CD1c-positive myeloid dendritic cell (primary cell): ENCODE results near the gene ATP10A.

Source experiments
- DNase-seq: peaks from one replicate; pipeline ENCODE4 v3.0.0-alpha.2; 2016; ENCODE audit errors: extremely low spot score

Gene ATP10A

DNA sequence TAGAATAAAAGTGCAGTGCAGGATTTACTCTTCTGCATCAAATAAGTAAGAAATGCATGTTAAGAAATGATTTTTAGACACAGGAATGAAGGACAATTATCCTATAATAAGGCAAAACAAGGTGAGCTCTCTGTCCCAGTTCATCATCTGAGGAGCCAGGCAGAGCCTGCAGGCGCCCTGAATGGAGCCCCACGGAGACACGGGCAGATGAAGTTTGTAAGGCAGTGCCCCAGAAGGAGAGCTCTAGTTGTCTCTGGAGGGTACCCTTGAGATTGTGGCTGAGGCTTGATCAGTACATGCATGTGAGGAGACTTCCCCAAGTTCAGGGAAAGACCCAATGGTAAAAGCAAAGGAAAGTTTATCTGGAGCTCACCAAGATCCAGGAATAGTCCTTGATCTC, 50.3 kb downstream of the ATP10A start:
- no peak for DNase-seq

DNA sequence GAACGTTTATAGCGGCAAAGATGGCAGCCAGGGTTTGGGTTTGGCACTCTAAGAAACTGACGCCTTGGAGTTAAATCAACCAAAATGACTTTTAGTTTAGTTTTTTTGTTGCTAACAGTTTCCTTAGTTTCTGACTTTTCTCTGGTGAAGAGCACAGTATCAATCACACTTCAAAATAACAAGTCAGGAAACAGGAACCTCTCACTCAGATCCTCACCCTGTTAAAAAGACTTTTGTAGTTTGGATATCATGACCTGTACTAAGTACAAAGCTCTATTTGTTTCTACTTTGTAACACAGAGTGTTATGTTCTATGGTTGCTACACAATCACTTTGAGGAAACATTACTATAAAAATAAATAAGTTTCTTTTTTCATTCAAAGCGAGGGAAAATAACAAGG, 51.1 kb downstream of the ATP10A start:
- no peak for DNase-seq

DNA sequence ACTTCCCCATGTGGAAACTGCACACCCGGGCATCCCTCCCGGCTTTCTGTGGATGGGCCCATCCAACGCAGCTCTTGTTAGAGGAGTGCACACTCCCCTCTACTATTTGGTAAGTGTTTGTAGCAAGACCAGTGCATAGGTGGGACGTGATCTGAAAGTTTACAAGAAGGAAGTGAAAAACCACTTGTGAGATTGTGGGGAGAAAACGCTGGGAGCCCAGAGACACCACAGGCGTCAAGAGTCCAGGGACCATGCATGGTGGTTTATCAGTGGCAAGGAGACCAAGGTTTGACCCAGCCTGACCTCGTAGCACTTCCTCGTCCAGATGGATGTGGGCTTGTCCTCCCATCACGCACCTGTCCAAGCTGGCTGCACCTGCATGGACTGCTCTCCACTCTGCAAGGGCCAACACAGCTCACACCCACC, 51.6 kb downstream of the ATP10A start:
- peak; percentile 38 for DNase-seq

GRCh38 chr15:25810631-25811091, 52.5 kb downstream of the ATP10A start:
- no peak for DNase-seq

- no peak for DNase-seq
Observed at GRCh38 chr15:25810154-25810553, 53.0 kb downstream of the ATP10A start.

DNA sequence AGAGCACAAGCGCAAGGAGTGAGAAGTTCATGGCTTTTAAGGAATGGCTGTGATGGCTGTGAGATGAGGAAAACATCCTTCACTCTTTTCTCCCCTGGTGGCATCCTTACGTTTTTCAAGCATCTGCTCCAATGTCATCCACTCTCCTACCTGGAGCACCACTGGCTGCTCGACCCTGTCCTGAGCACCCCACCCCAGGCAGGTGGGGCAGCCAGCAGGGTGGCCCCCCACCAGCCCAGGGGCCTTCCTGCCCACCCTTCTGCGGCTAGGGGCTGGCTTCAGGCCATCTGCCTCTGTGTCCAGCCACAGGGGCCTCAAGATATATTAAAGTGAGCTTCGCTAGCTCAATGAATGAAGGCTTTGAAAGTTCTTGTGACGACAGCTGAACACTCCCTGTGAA, 56.1 kb downstream of the ATP10A start:
- DNase-seq: no peak

GRCh38 chr15:25805031-25805430, 58.1 kb downstream of the ATP10A start:
- no peak for DNase-seq

DNA sequence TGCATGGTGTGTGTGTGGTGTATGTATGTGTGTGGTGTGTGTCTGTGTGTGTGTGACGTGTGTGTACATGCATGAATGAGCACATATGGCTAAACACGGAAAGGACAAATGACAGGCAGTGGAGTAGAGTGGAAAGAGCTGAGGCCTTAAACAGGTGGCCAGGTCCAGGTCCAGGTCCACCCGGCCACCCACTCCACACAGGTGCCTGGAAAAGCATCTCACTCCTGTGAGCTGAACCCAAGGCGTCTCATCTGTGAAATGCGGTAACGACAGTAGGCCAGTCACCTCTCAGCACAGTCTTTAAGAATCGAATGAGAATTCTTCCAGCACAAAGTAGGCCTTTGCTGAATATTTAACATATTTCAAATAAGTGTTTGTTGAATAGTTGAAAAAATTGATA, 58.7 kb downstream of the ATP10A start:
- DNase-seq: no peak

DNA sequence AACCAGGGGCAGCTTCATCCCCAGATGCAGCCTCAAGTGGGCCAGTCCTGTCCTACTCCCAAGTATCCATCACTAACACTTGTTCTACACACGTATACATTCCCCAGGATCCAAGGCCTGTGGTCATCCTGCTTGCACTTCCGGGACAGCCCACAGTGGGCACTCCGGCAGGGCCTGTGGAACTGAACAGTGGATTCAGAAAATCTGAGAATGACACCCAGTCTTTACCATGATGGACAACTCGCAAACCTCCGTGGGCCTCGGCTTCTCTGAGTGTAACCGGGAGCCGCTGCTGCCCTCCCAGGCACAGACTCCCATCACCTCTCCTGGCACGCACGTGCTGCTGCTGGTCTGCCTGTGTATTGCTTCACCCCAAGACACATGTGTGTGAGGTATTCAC, 59.6 kb downstream of the ATP10A start:
- DNase-seq: no peak

- DNase-seq: no peak
Observed at GRCh38 chr15:25803036-25803435, 60.1 kb downstream of the ATP10A start.

DNA sequence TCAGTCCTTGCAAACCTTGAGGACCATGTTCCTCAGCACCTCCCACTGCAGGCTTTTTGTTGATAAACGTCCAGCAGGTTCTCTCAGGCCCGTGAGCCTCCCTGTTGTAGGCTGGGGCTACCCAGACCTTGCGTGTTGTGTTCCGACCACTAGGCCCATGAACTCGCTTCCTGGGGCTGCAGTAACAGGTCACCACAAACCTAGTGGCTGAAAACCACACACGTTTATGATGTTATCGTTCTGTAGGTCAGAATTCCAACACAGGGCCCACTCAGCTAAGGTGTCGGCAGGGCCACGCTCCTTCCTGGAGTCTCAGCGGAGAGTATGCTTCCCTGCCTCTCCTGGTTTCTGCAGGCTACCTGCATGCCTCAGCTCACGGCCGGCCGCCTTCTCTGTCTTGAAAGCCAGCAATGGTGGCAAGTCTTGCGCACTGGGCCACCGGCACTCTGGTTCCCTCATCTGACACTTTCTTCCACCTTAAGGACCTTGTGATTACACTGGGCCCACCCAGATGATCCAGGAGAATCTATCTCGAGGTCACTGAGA, 60.8 kb downstream of the ATP10A start:
- DNase-seq: no peak

DNA sequence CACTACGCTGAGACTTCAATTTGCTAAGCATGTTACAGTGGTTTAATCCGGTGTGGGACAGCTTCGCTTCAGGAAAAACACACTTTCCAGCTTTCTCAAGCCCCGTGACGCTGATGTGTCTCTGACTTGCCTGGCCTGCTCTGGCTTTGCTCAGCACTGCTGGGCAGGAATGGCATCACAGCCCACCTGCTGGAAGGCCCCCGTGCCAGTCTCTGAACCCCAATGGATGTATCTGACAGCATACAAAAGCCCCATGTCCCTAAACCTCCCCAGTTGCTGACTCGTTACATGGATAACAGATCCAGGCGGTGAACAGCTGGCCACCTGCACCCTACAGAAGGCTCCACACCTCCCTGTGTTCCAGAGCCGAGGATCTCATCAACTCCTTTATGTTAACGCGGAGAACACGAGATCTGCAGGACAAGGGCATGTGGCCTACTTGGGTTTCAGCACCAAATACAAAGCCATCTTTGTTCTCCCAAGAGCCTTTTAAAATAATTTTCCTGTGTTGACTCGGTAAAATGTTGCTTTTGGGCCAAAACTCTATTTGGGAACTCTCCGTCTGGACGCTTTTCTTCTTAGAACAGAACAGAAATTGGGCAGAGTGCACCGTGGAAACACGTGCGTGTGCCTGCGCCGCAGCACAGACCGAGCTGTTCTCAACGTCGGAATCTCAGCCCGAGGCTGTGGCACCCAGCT, 61.4 kb downstream of the ATP10A start:
- no peak for DNase-seq

- DNase-seq: no peak
Observed at GRCh38 chr15:25800761-25801515, 62.2 kb downstream of the ATP10A start.

DNA sequence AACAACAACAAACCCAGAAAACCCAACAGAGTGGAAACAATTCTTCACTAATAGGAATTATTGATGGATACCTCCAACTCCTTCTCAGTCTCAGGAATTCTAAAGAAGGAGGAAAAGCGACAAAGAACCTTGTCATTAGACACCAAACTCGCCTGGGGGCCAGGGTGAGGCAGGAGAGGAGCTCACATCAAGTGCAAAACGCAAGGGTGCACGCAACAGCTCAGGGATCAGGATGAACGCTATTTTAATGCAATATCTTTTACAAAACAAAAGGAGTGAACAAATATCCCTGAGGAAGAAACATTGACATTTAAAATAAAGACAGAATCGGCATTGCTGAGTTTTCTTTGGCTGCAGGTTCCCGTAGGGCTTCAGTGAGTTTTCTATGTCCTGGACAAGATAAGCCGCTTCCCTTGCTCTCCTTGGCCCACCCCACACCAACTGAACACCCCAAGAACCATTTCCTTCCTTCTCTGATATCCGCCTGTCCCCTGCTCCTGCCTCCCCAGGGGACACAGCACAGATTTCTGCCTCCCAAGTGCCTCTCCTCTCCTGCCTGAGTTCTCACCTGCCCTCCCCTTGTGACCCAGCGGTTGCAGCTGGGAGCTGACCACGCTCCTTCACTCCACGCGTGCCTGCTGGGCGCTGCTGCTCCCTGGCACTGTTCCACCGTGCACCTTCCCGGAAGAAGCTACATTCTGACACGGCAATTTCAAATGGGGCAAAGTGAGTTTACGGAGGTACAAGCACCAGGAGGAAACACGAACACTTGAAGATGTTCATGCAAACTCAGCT, 63.0 kb downstream of the ATP10A start:
- no peak for DNase-seq

DNA sequence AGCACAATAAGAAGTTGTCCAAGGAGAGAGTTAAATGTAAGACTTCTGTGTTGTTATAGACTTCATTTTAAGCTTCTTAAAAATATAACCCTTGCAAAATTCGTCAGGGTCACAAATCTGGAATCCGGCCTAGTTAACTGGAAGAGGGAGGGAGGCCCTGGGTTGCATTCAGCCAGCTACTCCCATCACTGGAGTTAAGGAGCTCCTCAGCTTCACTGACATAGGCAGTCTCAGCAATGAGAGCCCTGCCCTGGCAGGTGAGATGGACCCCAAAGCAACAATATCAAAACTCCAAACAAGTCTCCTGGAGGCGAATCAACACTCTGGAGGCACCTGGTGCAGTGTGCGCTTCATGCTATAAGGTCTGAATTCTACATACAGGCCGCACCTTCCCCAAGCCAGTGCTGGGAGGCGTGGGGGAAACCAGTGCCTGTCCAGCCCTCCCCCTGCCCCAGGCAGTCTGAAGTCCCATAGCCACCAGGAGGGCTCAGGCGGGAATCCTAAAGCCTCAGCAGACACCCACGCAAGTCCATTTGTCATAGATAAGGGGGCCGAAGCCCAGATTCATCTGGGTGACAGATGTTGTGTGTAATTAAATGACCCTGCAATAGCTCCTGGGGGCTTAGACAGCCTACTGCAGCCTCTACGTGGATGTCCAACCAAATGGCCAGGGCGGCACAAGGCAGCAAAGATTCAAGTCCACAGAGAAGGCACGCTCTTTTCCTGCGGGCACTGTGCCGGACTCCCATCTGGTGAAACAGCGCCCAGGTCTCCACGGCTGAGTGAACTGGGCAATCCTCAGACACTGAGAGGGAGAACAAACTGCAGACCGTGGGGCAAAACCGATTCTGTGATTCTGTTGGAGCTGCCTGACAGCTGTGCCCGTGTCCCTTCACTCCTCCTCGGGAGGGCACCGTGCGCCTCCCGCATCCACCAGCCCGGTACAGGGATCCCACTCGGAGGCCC, 64.9 kb downstream of the ATP10A start:
- no peak for DNase-seq

DNA sequence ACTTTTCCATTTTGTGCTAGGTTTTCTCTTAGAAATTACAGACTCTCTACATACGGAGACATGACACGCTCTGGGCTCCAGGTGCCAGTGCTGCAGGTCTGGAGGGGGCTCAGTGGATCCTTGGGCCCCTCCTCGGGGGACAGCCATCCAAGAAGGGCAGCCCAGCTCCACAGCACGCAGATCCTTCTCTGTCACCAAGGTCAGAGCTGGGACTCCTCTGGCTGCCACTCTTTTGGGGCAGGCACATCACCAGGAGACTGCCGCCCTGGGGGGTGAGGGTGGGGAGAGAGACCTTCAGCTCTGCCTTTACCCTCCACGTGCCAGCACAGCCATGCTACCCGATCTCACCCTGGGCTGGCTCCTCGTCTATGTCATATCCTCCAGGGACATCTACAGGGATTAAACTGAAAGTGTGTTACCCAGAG, 65.6 kb downstream of the ATP10A start:
- DNase-seq: no peak

GRCh38 chr15:25797035-25797434, 66.1 kb downstream of the ATP10A start:
- DNase-seq: no peak

GRCh38 chr15:25796395-25796794, 66.7 kb downstream of the ATP10A start:
- no peak for DNase-seq

DNA sequence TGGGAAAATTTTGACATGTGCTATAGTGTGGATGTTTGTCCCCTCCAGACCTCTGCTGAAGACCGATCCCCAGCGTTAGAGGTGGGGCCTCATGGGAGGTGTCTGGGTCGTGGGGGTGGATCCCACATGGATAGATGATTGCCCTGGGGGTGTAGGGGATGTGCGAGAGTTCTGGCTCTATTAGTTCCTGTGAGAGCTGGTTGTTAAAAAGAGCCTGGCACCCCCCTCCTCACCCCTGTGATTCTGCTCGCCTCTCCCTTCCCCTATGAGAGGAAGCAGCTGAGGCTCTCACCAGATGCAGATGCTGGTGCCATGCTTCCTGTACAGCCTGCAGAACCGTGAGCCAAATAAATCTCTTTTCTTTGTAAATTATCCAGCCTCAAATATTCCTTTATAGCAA, 67.4 kb downstream of the ATP10A start:
- DNase-seq: no peak

DNA sequence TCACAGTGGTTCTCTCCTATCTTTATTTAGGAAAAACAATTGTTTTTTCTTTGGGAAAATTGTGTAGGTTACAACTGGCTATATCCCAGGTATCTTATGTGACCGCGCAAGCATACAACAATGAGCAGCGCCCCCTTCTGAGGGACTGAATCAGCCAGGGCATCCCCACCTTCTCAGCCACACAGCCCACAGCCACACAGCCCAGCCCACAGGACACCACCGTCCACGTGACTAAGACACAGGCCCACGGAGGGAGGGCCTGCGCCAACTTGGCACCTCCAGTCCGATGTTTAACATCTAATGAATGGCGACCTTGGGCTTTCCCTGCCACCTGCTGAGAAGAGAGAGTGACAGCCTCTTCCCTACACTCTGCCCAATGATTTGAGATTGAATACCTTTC, 68.1 kb downstream of the ATP10A start:
- no peak for DNase-seq
